Measurements from ENCODE around the gene LYL1.

DNA sequence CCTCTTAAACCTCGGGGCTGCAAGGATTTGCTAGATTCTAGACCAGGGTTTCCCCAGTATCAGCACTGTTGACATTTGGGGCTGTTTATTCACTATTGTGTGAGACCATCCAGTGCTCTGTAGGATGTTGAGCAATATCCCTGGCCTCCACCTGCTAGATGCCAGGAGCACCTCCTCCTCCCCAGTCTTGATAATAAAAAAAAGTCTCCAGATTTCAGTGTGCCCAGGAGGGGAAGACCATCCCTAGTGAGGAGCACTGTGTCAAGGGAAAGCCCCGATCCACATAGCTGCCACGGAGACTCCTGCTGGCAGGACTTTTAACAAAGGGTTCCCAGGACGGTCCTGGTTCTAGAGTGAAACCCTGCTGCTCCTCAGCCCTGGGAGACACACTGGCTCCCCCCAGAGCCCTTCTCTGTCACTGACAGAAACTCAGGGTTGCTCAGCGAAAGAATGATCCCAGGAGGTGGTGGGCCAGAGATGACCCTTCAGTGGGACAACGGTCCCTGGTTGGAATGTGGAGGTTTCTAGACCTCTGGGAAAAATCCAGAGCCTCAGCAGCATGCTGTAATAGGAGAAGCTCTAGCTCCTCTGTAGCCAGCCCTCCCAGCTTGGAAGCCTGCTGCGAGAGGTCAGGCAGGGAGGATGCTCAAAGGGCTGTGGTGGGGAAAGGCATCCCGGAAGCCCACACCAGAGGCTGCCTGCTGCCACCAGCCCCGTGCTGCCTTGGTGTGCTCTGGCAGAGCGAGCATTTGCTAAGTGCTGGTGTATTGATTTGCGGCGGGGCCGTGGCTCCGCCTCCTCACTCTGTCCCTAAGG, 20.3 kb downstream of the LYL1 start:
- TF ChIP-seq EZH2 (IDR thresholded peaks at IDR 0.05), result no peak
- TF ChIP-seq, protein P1, sequence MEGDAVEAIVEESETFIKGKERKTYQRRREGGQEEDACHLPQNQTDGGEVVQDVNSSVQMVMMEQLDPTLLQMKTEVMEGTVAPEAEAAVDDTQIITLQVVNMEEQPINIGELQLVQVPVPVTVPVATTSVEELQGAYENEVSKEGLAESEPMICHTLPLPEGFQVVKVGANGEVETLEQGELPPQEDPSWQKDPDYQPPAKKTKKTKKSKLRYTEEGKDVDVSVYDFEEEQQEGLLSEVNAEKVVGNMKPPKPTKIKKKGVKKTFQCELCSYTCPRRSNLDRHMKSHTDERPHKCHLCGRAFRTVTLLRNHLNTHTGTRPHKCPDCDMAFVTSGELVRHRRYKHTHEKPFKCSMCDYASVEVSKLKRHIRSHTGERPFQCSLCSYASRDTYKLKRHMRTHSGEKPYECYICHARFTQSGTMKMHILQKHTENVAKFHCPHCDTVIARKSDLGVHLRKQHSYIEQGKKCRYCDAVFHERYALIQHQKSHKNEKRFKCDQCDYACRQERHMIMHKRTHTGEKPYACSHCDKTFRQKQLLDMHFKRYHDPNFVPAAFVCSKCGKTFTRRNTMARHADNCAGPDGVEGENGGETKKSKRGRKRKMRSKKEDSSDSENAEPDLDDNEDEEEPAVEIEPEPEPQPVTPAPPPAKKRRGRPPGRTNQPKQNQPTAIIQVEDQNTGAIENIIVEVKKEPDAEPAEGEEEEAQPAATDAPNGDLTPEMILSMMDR (IDR thresholded peaks at IDR 0.05), result peak; percentile 34
